Ammon's horn (tissue), 1 donor: ENCODE measurements around the gene GDF2.
A peak's percentile ranks its signal among the peaks of the same experiment; 100 is the strongest.

Source experiments
- DNase-seq: peaks from one replicate; pipeline ENCODE4 v3.0.0-alpha.2; 2016; ENCODE audit warnings: low spot score

The GDF2 gene

DNA sequence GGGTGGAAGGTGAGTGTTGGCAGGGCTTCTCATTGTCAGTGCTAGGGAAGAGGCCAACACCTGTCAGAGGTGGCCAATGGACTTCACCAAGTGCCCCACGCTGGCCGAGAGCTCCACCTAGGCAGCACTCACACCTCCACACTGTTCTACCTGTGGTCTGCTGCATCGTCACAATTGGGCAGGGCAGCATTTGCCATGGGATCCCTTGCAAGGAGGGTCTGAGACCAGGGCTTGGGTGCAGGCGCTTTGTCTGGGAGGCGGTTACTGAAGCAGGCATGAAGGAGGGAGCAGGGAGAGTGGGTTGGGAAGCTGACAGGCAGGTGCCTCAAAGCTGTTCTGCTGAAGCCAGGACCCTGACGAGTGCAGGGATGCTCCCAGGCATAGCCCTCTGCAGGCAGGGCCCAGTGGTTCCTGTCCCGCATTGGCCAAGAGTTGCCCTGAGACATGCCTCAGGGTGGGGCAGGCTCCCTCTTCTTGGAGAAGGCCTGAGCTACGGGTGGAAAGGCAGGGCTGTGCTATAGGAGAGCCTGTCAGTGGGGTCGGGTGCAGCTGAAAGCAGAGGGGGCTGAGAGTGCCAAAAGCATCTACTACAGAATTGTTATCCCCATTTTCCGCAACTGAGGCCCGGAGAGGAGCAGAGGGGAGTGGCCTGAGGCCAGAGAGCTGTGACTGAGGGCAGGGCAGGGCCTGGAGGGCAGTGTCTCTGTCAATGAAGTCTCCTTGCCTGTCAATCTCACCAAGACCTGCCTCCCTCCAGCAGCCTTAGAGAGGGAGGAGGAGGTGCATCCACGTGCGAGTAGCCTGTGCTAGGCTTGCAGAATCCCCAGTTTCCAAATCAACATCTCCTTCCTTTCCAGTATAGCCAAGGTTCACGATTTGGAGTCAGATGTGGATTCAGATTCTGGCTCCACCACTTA lies 29.9 kb downstream of the GDF2 start:
- no peak for DNase-seq

DNA sequence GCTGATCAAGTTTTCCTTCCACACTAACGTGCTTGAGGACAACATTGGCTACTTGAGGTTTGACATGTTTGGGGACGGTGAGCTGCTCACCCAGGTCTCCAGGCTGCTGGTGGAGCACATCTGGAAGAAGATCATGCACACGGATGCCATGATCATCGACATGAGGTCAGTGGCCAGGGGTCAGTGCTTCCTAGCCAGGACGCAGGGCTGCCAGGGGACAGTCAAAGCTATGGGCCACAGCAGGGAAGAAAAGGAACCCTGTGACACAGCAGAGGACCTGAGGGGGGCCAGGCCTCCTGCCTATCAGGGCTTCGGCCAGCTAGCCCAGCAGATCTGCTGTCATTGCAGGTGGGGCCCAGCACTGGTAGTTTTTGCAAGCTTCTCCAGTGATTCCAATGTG lies 31.1 kb downstream of the GDF2 start:
- no peak for DNase-seq

DNA sequence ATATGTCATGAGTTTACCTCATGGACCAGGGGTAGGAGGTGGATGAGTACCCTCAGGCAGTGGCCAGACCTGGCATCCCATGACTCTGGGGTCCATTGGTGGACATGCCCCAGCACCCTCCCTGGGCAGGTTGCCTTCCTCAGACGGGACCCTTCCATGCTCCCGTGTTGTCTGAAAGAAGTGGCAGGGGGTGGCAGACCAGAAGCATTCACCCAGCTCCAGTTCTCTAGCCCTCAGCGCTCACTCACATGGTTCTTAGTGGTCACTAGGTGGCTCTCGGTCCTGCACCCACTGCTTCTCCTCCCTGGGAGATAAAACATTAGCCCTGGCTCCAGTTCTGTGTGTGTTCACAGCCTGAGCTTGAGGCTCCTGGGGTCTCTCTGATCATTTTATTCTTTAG lies 31.9 kb downstream of the GDF2 start:
- DNase-seq = no peak

DNA sequence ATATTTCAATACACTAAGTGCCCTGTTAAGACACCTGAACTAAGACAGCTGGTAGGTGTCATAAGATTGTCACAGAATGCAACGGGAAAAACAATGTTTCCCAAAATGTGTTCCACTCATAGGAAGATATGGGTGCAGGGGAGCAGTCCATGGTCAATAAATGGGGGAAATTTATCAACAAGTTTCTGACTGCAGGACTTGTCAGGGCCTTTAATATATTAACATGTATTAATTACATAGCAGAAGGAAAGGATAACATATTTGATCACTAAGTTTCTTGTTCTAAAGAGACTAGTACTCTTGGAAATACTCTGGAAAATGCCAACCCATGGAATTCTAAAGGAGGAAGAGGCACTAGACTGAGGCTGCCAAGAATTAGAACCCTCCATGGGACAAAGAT lies 32.6 kb downstream of the GDF2 start:
- DNase-seq = no peak

DNA sequence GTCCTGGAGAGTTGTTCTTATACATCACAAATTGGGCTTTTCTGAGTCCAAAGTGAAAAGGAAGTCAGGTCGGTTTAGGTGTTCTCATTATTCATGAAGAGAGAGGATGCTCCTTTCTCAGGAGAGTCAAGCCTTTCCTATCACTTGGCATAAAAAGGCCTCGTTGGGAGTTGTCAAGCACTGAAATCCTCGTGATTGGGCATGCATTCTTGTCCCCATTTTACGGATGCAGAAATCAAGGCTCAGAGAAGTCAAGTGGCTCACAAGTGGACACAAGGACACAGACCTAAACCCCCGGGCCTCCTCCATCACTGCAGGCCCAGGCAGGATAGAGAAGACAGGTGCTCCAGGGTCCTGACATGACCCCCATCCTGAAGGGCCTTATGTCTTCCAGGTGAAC lies 34.5 kb downstream of the GDF2 start:
- no peak for DNase-seq

DNA sequence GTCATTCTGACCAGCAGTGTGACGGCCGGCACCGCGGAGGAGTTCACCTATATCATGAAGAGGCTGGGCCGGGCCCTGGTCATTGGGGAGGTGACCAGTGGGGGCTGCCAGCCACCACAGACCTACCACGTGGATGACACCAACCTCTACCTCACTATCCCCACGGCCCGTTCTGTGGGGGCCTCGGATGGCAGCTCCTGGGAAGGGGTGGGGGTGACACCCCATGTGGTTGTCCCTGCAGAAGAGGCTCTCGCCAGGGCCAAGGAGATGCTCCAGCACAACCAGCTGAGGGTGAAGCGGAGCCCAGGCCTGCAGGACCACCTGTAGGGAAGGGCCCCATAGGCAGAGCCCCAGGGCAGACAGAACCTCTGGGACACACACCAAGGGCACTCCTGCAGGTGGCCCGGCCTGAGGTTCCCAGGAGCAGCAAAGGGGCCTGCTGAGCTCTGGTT lies 34.9 kb downstream of the GDF2 start:
- no peak for DNase-seq

DNA sequence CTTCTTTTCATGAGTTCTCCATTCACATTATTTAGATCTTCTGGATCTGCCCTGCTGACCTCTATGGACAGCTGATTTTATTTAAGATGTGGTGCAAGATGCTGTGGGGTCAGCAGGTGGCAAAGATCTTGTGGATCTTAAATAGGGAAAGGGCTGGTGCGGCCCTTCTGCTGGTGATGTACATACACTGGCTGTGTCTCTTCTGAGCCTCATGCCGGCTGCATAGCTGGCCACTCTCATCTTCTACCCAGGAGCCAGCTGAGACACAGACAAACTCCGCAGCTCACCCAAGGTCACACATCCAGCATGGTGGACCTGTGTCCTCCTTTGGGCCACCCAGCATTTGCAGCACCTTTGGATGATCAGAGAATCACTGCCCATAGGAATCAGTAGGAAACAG lies 35.7 kb downstream of the GDF2 start:
- no peak for DNase-seq

DNA sequence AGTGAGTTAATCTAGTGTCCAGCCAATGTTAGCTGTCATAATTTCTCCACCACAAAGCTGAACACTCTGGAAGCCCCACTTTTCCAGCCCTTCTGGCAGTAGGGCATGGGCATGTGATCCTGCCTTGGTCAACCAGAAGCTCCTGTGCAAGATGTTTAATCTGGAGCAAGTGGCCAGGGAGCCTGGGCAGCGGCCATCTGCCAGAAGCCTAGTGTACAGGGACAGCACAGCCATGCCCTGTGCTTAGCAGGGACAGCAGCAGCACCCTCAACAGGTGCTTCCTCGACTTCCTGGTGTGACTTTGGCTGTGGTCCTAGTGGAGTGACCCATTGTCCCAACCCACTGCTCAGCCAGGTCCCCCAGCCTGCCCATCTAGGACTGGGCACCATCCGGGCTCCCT lies 36.2 kb downstream of the GDF2 start:
- no peak for DNase-seq

DNA sequence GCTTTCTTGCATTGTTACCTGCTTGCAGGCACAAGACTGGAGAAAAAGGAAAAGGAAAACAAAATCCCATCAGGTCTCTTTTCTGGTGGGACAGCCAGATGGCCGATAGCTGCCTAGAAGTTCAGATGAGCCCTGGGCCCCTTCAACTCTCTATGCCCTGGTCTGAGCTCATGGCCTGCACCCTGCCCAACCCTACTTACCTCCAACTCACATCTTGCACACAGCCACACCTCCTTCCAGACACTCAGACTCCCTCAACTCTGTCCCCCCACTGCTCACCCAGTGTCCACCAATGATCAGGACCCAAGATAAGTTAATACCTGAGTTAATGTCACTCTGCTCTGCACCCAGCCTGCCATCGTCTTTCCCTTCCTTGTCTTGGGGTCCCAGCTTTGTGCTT lies 36.8 kb downstream of the GDF2 start:
- no peak for DNase-seq

DNA sequence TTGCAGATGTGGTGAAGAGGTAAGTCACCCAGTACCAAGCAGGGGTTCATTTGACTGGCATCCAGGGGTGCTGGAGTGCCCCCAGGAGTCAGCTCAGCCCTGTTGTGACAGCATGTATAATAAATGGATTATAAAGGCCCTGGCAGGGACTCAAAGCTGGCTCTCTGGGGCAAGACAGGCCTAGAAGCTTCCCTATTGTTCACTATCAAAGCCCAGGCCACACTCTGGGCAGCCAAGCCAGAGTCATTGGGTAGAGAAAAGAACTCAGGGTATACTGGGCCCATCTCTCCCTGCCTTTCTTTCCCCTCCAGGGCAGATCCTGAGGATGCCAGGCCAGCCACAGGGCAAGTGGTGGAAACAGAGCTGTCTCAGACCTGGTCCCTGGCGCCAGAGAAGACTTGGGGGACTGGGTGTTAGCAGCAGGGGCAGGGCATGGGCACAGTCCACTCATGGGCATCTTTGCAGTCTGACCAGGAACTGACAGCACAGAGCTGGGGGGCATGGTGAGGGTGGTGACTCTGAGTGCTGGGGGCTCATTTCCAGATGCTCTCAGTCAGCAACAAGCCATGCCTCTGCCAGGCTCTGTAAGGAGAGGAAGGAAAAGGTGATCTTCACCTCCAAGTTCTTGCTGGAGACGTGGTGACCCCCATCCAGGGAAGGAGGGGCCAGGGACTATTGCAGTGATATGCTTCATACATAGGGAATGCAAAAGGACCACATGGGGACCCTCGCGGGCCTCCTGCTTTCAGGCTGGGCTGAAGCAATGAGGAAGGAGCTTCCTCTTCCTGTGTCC lies 37.6 kb downstream of the GDF2 start:
- no peak for DNase-seq

DNA sequence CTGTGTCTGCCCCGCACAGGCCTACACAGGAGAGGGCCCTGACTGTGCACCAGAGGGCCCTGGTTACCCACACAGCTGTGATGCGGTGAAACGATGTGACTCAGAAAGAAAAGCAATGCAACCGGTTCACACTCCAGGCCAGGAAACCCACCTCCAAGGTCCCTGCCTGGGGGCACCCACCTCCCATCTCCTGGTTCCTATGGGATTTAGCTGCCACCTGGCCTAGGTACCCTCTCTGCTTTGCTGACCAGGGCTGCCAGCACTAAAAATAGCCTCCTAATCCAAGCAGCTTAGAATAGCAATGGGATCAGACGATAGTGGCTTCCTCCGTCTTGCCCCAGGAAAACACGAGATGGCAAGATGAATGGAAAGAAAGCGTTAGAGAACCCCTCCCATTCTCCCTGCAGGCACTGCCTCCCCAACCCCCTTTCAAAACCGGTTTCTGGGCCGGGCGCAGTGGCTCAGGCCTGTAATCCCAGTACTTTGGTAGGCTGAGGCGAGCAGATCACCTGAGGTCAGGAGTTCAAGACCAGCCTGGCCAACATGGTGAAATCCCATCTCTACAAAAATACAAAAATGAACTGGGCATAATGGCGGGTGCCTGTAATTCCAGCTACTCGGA lies 38.3 kb downstream of the GDF2 start:
- no peak for DNase-seq

DNA sequence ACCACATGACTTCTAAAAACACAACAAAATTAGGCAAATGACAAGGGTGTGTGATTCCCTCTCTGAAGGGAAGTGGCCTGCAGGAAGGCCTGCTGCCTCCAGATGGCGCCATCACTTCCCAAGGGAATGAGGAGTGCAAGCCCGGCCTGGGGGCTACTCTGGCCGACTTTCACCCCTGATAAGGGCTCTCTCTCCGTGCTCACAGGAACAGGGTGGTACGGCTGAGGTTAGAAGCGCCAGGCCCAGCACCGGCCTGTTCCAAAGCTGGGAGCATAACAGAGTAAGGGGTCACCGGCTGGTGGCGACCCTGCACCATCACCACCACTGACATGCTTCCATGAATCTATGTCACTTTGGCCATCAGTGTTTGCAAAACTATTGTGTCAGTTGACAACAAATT lies 39.0 kb downstream of the GDF2 start:
- peak; percentile 45 for DNase-seq

DNA sequence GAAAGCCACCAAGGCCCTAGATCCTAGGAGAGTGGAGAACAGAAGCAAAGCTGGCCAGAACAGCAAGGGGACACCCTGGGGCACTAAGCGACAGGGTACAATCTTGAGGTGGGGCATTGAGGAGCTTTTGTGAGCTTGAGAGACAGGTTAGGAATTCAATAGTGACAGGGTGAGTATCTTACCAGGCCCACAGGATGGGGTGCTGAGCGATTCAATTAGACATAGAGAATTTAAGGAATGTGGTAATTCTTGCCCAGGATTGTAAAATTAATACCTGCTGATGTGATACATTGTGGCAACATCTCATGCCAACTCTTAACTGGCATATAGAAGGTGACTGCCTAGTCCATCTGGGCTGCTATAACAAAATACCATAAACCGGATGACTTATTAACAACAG lies 39.9 kb downstream of the GDF2 start:
- no peak for DNase-seq

DNA sequence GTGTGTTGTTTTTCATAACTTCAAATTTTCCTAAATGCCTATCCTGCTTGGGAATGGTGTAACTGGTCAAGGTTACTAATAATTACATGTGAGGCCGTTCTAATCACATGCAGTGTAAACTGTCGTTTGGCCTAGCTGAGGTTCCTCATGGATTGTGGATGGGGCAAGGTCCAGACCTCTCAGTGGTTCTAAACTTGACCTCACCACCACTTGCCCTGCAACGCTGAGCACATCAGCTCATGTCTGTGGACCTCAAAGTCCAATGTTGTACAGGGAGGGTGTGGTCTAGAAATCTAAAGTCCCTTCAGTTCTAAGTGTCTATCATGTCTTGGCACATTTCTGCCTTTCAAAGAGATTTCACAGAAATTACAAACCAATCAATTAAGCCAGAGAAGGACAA lies 41.5 kb downstream of the GDF2 start:
- no peak for DNase-seq

DNA sequence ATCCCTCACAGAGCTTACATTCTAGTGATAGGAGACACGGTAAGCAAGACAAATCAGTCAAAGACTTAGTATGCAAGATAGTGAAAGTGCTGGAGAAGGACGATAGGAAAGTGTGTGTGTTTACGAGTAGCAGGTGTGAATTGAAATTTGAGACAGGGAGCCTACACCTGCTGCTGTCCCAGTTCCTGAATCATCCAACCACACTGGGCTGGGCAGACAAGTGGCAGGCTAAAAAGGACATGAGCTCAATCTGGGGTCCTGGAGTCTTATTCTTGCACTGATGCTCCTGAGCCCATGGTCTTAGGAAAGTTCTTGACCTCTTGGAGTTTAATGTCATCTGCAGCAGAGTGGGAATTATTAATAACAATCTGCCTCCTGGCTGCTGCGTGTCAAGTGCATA lies 42.1 kb downstream of the GDF2 start:
- DNase-seq = no peak

DNA sequence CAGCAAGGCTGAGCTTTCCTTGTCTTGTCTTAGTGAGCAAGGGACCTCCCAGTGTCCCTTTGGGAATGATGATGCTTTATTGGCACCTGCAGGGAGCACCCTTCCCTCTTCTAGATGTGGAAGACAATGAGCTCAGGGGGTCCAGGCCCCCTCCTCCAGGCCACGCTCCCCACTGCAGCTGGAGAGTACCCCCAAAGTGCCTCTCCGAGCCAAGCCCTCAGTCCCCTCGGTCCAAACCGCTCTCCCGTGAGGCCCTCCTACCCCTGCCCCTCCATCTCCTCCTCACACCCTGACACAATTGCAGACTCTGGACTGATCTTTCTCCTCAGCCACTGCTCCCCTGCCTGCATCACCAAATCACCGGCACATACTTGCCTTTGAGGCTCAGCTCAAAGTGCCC lies 42.7 kb downstream of the GDF2 start:
- DNase-seq = no peak

DNA sequence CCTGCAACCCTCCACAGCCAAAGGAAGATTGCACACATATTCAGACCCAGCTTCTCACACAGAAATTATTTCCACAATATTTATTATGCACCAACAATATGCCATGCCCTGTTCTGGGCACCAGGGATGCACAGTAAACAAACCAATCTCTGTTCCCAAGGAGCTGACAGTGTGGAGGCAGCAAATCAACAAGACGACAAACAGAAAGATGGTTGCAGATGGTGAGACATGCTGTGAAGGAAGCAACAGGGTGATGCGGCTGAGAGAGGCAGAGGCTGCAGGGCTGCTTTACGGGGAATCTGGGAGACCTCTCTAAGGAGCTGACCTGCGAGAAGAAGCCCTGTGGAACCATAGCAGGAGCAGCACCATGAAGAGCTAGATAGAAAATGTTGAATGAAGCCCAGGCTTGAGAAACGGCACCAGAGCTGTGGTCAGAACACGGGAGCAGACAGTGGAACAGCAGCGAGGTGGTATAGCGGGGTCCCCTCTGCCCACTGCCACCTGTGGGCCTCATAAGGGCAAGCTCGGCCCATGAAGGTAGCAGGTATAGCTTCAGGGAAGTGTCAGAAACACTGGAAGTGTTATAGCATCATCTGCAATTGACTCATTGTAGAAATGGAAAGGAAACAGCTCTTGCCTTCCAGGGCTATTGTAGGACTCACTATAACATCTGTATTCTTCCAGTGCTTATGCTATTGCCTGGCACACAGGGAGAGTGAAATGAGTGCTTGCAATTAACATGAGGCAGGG lies 43.4 kb downstream of the GDF2 start:
- DNase-seq = no peak

DNA sequence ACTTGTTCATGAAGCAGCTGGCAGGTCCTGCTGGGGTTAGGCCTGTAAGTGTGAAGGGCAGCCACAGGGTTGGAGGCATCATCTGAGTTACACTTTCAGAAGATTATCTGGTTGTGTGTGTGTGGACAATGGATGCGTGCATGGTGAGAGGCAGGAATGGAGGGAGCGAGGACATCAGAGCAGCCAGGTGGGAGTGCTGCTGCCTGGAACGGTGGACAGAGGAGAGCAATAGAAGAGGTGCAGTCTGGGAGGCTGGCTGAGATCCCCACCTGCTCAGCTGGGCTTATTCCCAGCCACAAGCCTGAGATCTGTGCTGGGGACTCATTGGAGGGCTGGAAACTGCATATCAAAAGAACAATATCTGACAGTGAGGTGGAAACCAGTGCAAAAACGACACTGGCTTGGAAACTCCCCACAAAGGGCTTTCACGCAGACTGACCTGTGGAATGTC lies 44.0 kb downstream of the GDF2 start:
- DNase-seq = no peak

DNA sequence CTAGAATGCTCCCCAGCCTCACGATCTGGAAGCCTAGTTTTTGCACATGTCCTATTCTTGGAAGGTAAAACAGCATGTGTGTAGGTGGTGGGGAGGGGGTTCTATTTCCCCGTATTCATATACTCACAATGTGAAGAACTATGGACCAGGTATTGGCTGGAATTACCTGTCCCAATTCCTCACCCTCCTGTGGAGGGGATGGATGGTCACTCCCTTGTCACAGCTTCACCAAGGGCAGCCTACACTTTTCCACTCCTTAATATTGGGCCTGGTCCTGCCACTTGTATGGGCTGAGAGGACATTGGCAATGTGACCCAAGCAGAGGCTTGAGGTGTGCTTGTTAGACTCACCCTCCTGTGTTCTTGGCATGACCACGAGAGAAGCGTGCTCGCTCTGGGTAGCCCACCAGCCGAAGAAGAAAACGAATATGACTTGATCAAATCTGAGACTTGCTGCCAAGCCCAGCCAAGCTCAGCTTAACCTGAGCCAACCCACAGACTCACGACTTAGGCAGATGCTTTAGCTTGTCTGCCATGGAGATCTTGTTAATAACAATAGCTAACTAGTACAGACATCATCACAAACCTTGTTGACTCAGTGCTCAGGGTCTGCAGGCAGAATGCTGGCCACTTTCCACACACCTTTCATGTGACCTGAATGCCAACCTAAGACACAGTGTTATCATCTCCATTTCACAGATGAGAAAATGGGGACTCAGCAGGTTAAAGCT lies 44.6 kb downstream of the GDF2 start:
- no peak for DNase-seq

DNA sequence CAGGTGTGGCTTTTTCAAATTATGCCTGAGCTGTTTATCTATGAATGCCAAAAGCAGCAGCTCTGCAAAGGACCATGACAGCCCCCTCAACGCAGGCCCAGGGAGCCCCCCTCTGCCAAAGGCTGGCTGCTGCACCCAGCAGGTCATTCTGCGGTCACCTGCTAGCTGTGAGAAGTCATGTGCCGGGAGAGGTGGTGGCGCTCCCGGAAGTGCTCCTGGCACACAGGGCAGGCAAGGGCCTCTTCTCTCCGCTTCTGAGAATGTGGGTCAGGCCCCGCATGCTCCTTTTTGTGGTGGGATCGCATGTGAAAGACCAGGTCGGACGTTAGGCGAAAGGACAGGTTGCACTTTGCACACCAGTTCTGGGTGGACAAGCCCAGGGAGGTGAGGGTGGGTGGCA lies 45.4 kb downstream of the GDF2 start:
- DNase-seq = no peak

DNA sequence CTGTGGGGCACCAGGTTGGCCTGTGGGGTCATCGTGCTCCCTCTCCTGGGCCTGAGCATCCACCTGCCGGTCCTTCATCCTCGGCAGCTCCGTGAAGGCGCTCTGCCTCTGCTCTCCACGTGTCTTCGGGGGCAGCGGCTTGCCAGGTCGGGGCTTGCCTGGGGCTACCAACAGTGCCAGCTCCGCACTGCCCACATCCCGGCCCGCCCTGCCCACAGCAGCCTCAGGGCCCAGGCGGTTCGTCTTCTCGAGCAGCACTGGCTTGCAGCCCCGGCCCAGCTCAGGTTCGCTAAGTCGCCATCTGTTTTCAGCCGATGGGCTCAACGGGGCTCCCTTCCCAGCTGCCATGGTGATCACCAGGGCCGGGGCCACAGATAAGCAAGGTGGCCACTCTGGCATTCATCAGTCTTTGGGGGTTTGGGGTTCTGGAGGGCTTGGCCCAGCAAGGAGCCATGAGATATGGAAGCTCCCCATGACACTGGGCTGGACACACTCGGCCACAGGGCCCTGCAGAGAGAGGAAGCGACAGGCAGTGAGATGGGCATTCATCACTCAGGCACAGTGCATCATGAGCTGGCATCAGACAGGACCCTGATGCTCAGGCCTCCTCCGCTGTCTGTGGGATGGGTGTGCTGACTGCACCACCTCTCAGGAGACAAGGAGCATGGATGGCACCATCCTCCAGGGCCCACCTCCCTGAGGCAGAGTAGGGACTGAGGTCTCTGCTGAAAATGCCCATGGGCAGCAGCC lies 46.4 kb downstream of the GDF2 start:
- DNase-seq = no peak
